NCI-H2029 (cell line): Measurements from ENCODE around the gene TENT4B.

ENCODE experiments used
- DNase-seq: peaks from one replicate; lab custom pipeline; 2025; lab: John Stamatoyannopoulos, UW

TENT4B gene

GRCh38 chr16:50271148-50272041 is 118.3 kb downstream of the TENT4B start:
- no peak for DNase-seq

- no peak for DNase-seq
Measured at GRCh38 chr16:50272111-50272571, 119.0 kb downstream of the TENT4B start.

GRCh38 chr16:50272687-50273381 is 119.7 kb downstream of the TENT4B start:
- DNase-seq = no peak

- no peak for DNase-seq
Measured at GRCh38 chr16:50273382-50273690, 120.2 kb downstream of the TENT4B start.

- DNase-seq = no peak
Measured at GRCh38 chr16:50273888-50274325, 120.8 kb downstream of the TENT4B start.

GRCh38 chr16:50274326-50275097 is 121.4 kb downstream of the TENT4B start:
- no peak for DNase-seq

- no peak for DNase-seq
Measured at GRCh38 chr16:50275098-50275415, 122.0 kb downstream of the TENT4B start.

- DNase-seq = no peak
Measured at GRCh38 chr16:50275428-50276325, 122.6 kb downstream of the TENT4B start.

- no peak for DNase-seq
Measured at GRCh38 chr16:50276326-50276640, 123.2 kb downstream of the TENT4B start.

GRCh38 chr16:50276801-50277555 is 123.9 kb downstream of the TENT4B start:
- no peak for DNase-seq

GRCh38 chr16:50278251-50278650 is 125.1 kb downstream of the TENT4B start:
- DNase-seq = no peak

- no peak for DNase-seq
Measured at GRCh38 chr16:50279504-50279865, 126.4 kb downstream of the TENT4B start.

- no peak for DNase-seq
Measured at GRCh38 chr16:50280932-50281331, 127.8 kb downstream of the TENT4B start.
